PFSK-1 (cell line): Measurements from ENCODE around the gene NTM.

Experiments
- FOXP2 ChIP-seq: optimal IDR thresholded peaks from 2 replicates; pipeline ENCODE3; 2011; ENCODE audit warnings: borderline replicate concordance, control low read depth, inconsistent platforms; ENCODE audit not compliant: insufficient read depth; ENCODE audit errors: extremely low read length, extremely low read depth
- POLR2AphosphoS5 ChIP-seq: IDR thresholded peaks from 2 replicates; pipeline ENCODE4 v1.6.1; 2012; ENCODE audit warnings: low read depth, mild to moderate bottlenecking, control low read depth, low read length, moderate library complexity
- REST ChIP-seq, 2 experiments: IDR thresholded peaks; 2 replicates each; pipeline versions ENCODE4 v1.6.1 to v1.8.0; 2011 to 2012; ENCODE audit warnings: low read depth in 2 of 2, low read length in 2 of 2, control low read depth in 1 of 2, inconsistent platforms in 1 of 2, mild to moderate bottlenecking in 1 of 2, moderate library complexity in 1 of 2; ENCODE audit not compliant: insufficient read depth in 1 of 2
- SIN3A ChIP-seq: IDR thresholded peaks from 2 replicates; pipeline ENCODE4 v1.6.1; 2012; ENCODE audit warnings: mild to moderate bottlenecking, low read length, moderate library complexity, borderline replicate concordance; ENCODE audit not compliant: insufficient read depth
- TAF1 ChIP-seq: IDR thresholded peaks from 2 replicates; pipeline ENCODE4 v1.6.1; 2012; ENCODE audit warnings: low read length, control low read depth, borderline replicate concordance; ENCODE audit not compliant: insufficient read depth

The NTM gene

GRCh38 chr11:132057266-132057665, 686.9 kb downstream of the NTM start:
- no peak for TF ChIP-seq FOXP2
- TF ChIP-seq TAF1: no peak
- no peak for TF ChIP-seq POLR2AphosphoS5
- TF ChIP-seq SIN3A: no peak
- TF ChIP-seq REST (IDR thresholded peaks at IDR 0.05; ENCODE audit: insufficient read depth in 1 of 2, low read depth in 2 of 2, low read length in 2 of 2): no peak

GRCh38 chr11:132058211-132058772, 687.9 kb downstream of the NTM start:
- TF ChIP-seq REST (IDR thresholded peaks at IDR 0.05; ENCODE audit: insufficient read depth in 1 of 2, low read depth in 2 of 2, low read length in 2 of 2) (no peak), SIN3A (no peak), POLR2AphosphoS5 (no peak), FOXP2 (no peak)

- TF ChIP-seq FOXP2 (no peak), REST (IDR thresholded peaks at IDR 0.05; ENCODE audit: insufficient read depth in 1 of 2, low read depth in 2 of 2, low read length in 2 of 2) (no peak), POLR2AphosphoS5 (no peak), SIN3A (no peak), TAF1 (no peak)
These were observed 690.2 kb downstream of the NTM start for GRCh38 chr11:132060567-132060966.

- TF ChIP-seq FOXP2: no peak
- no peak for TF ChIP-seq REST (IDR thresholded peaks at IDR 0.05; ENCODE audit: insufficient read depth in 1 of 2, low read depth in 2 of 2, low read length in 2 of 2)
- no peak for TF ChIP-seq POLR2AphosphoS5
- no peak for TF ChIP-seq TAF1
- no peak for TF ChIP-seq SIN3A
These were observed 691.6 kb downstream of the NTM start for GRCh38 chr11:132062031-132062430.

- TF ChIP-seq REST (IDR thresholded peaks at IDR 0.05; ENCODE audit: insufficient read depth in 1 of 2, low read depth in 2 of 2, low read length in 2 of 2) (no peak), POLR2AphosphoS5 (no peak), SIN3A (no peak), TAF1 (no peak), FOXP2 (no peak)
These were observed 692.1 kb downstream of the NTM start for GRCh38 chr11:132062541-132062940.
